HepG2 (cell line): ENCODE data around the gene DGKG. TPM values are rescaled to one million over a fixed set of nuclear protein-coding genes. Genes with fewer than 3 reads are reported as not detected.

ENCODE experiments used
- ARNT2 ChIP-seq: sonication (generic); formaldehyde crosslinking; IDR thresholded peaks from 2 replicates; pipeline ENCODE4 v1.8.0; 2022; ENCODE audit warnings: mild to moderate bottlenecking, low read depth, missing genetic modification reagents, moderate library complexity
- CREM ChIP-seq, 2 experiments: sonication (generic) in 1 of 2; formaldehyde crosslinking in 1 of 2; IDR thresholded peaks; 2 replicates each; pipeline versions ENCODE4 v1.4.0 to v1.6.1; 2016 to 2020; ENCODE audit warnings: antibody characterized with exemption in 1 of 2, mild to moderate bottlenecking in 1 of 2, missing genetic modification reagents in 1 of 2
- EEA1 ChIP-seq: sonication (generic); formaldehyde crosslinking; IDR thresholded peaks from 2 replicates; pipeline ENCODE4 v1.5.1; 2020; ENCODE audit warnings: mild to moderate bottlenecking, missing genetic modification reagents, borderline replicate concordance
- GLMP ChIP-seq: sonication (generic); formaldehyde crosslinking; IDR thresholded peaks from 2 replicates; pipeline ENCODE4 v1.9.0; 2021; ENCODE audit warnings: missing genetic modification reagents, mild to moderate bottlenecking, borderline replicate concordance
- MIER2 ChIP-seq: IDR thresholded peaks from 2 replicates; pipeline ENCODE4 v1.6.1; 2016; ENCODE audit warnings: missing biosample characterization, missing genetic modification reagents
- MLLT10 ChIP-seq: sonication (generic); formaldehyde crosslinking; IDR thresholded peaks from 2 replicates; pipeline ENCODE4 v1.4.0; 2020; ENCODE audit warnings: missing genetic modification reagents
- MXD1 ChIP-seq: sonication (generic); formaldehyde crosslinking; IDR thresholded peaks from 2 replicates; pipeline ENCODE4 v1.4.0; 2020; ENCODE audit warnings: mild to moderate bottlenecking, missing genetic modification reagents
- MYNN ChIP-seq: sonication (generic); formaldehyde crosslinking; IDR thresholded peaks from 2 replicates; pipeline ENCODE4 v1.4.0; 2020; ENCODE audit warnings: mild to moderate bottlenecking, low read depth, missing genetic modification reagents
- NFE2L2 ChIP-seq: fragments of 150-350 bp; IDR thresholded peaks from 2 replicates; pipeline ENCODE4 v1.6.1; 2014; ENCODE audit warnings: low read length
- PLRG1 ChIP-seq: fragments of 450-650 bp; conservative IDR thresholded peaks from 2 replicates; pipeline ENCODE4 v1.6.1; 2016
- RERE ChIP-seq: IDR thresholded peaks from 2 replicates; pipeline ENCODE4 v1.6.1; 2016; ENCODE audit warnings: low read depth, missing genetic modification reagents, missing compliant biosample characterization
- SATB2 ChIP-seq: sonication (generic); formaldehyde crosslinking; IDR thresholded peaks from 2 replicates; pipeline ENCODE4 v1.5.0; 2020; ENCODE audit warnings: missing genetic modification reagents
- YEATS4 ChIP-seq: sonication (generic); formaldehyde crosslinking; IDR thresholded peaks from 2 replicates; pipeline ENCODE4 v1.4.0; 2020; ENCODE audit warnings: missing genetic modification reagents, borderline replicate concordance
- ZBTB42 ChIP-seq: sonication (generic); formaldehyde crosslinking; IDR thresholded peaks from 2 replicates; pipeline ENCODE4 v1.5.0; 2020; ENCODE audit warnings: mild to moderate bottlenecking, missing genetic modification reagents
- ZMAT3 ChIP-seq: sonication (generic); formaldehyde crosslinking; conservative IDR thresholded peaks from 2 replicates; pipeline ENCODE4 v1.7.0; 2021; ENCODE audit warnings: missing genetic modification reagents
- ZNF431 ChIP-seq: sonication (generic); formaldehyde crosslinking; IDR thresholded peaks from 2 replicates; pipeline ENCODE4 v1.9.0; 2022; ENCODE audit warnings: missing genetic modification reagents, low read depth, mild to moderate bottlenecking, borderline replicate concordance
- ZNF687 ChIP-seq: sonication (generic); formaldehyde crosslinking; IDR thresholded peaks from 2 replicates; pipeline ENCODE4 v1.5.1; 2020; ENCODE audit warnings: mild to moderate bottlenecking, missing genetic modification reagents, moderate library complexity
- ZSCAN30 ChIP-seq: sonication (generic); formaldehyde crosslinking; IDR thresholded peaks from 2 replicates; pipeline ENCODE4 v1.5.0; 2020; ENCODE audit warnings: mild to moderate bottlenecking, missing genetic modification reagents
- polyA plus RNA-seq, 8 experiments: library from polyadenylated mRNA; depleted of rRNA in 3 of 8; stranded (reverse) in 7 of 8; unstranded in 1 of 8; fragments of >200 nt; fragmentation: Illumina TruSeq in 4 of 8; extraction: Trizol in 4 of 8; gene quantifications; 2 replicates each; pipeline versions ENCODE4 v1.2.1 to v1.2.3, GENCODE V29; 2011 to 2016; ENCODE audit warnings: low read depth in 4 of 8, missing spikeins in 1 of 8, mixed read lengths in 1 of 8; ENCODE audit not compliant: insufficient read depth in 1 of 8
- total RNA-seq, 5 experiments: library from RNA; depleted of rRNA; stranded (reverse); fragments of >200 nt; fragmentation: Illumina TruSeq; extraction: Trizol; gene quantifications; 2 replicates each; pipeline ENCODE4 v1.2.3, GENCODE V29; 2016; ENCODE audit warnings: low read depth in 1 of 5

DGKG gene
- total and polyA plus RNA-seq, 2 of the 13 experiments (the other 11 are each of a cell fraction or from before 2014, with no cell fraction given), result 3.8 to 6.2 TPM

GRCh38 chr3:186108106-186108940 lies 253.7 kb downstream of the DGKG start (continued):
- TF ChIP-seq RERE (no peak), YEATS4 (no peak; the same call in 1 of the 2 replicates), MIER2 (CRISPR knock-in tag) (no peak), ZNF687 (CRISPR knock-in tag) (peak; percentile 32; the same call in 1 of the 2 replicates), ZNF431 (peak; percentile 63; the same call in 1 of the 2 replicates), NFE2L2 (no peak), ZBTB42 (CRISPR knock-in tag) (no peak), ARNT2 (no peak), PLRG1 (no peak), MXD1 (CRISPR knock-in tag) (no peak; the same call in 1 of the 2 replicates), EEA1 (CRISPR knock-in tag) (no peak), MLLT10 (CRISPR knock-in tag) (no peak), ZMAT3 (no peak), SATB2 (CRISPR knock-in tag) (0 out of 2 replicates have a peak, but pooled peaks have one; percentile 21), ZSCAN30 (CRISPR knock-in tag) (0 out of 2 replicates have a peak, but pooled peaks have one; percentile 75), MYNN (CRISPR knock-in tag) (no peak), CREM (IDR thresholded peaks at IDR 0.05) (no peak), CREM (CRISPR knock-in tag; IDR thresholded peaks at IDR 0.05) (no peak), GLMP (CRISPR knock-in tag) (no peak)
